HG03025 (cell line): ENCODE results near the gene WDR90.

Experiments
- ATAC-seq: cut with Tn5 transposase; IDR thresholded peaks from one replicate; pipeline ENCODE4 v1.9.1; 2021; ENCODE audit warnings: mild to moderate bottlenecking, moderate library complexity; ENCODE audit not compliant: unreplicated experiment, low FRiP score

The WDR90 gene

GRCh38 chr16:716768-717325 lies 67.7 kb downstream of the WDR90 start:
- no peak for ATAC-seq
